Testis (tissue), 2 donors: ENCODE results near the gene MYF5.

Experiments
- POLR2A ChIP-seq: fragments of 450-650 bp; IDR thresholded peaks from one replicate; pipeline ENCODE4 v1.6.1; 2017; ENCODE audit warnings: antibody characterized with exemption, mild to moderate bottlenecking, moderate library complexity
- TF ChIP-seq, protein P1 (sequence below), 3 experiments: fragments of 450-650 bp in 2 of 3; fragments of 200-600 bp in 1 of 3; sonication (generic) in 1 of 3; IDR thresholded peaks; one replicate each; pipeline ENCODE4 v1.5.1; 2016 to 2019; ENCODE audit warnings: antibody characterized with exemption in 3 of 3, mild to moderate bottlenecking in 2 of 3, moderate library complexity in 1 of 3

DNA sequence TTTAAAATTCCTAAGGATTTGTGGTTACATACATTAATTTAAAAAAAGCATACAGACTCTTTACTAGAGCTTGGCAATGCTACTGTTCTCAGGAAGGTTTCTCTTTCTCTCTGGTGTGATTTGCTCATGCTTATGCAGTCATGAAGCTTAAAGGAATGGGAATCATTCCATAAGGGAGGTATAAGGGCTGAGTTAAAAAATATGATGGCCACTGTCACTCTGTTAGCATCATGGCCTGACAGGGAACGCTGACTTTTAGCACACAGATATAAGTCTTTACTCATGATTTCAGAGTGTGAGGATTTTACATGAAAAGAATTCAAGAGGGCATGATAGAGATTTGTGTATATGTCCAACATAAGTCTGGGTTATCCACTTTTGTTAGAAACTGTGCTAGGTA is 3.8 kb downstream of the MYF5 start:
- TF ChIP-seq, protein P1, sequence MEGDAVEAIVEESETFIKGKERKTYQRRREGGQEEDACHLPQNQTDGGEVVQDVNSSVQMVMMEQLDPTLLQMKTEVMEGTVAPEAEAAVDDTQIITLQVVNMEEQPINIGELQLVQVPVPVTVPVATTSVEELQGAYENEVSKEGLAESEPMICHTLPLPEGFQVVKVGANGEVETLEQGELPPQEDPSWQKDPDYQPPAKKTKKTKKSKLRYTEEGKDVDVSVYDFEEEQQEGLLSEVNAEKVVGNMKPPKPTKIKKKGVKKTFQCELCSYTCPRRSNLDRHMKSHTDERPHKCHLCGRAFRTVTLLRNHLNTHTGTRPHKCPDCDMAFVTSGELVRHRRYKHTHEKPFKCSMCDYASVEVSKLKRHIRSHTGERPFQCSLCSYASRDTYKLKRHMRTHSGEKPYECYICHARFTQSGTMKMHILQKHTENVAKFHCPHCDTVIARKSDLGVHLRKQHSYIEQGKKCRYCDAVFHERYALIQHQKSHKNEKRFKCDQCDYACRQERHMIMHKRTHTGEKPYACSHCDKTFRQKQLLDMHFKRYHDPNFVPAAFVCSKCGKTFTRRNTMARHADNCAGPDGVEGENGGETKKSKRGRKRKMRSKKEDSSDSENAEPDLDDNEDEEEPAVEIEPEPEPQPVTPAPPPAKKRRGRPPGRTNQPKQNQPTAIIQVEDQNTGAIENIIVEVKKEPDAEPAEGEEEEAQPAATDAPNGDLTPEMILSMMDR (IDR thresholded peaks at IDR 0.05), result no peak
- TF ChIP-seq POLR2A, result no peak
